Epithelial cell of proximal tubule (primary cell): ENCODE data around the gene ARHGEF9. TPM values are rescaled to one million over a fixed set of nuclear protein-coding genes. Genes with fewer than 3 reads are reported as not detected.

Experiments used
- DNase-seq: peaks from one replicate; pipeline ENCODE4 v3.0.0-alpha.2; 2011; ENCODE audit warnings: low read depth
- H3K4me3 ChIP-seq: 2 replicates; pipeline ENCODE4 v1.5.1; 2011; ENCODE audit warnings: low read depth, mild to moderate bottlenecking, low read length
- total RNA-seq: library from RNA; depleted of rRNA; stranded (reverse); fragments of >200 nt; gene quantifications from 2 replicates; pipeline ENCODE4 v1.2.3, GENCODE V29; 2015
- TF ChIP-seq, protein P1 (sequence below): conservative IDR thresholded peaks from 2 replicates; pipeline ENCODE4 v1.5.1; 2012; ENCODE audit warnings: low read depth, mild to moderate bottlenecking, low read length

ARHGEF9 gene
- total RNA-seq, 1 donor from 2014 or later: 13.4 TPM

- no peak overlapping the region for H3K4me3 ChIP-seq
- DNase-seq: no peak
- TF ChIP-seq, protein P1, sequence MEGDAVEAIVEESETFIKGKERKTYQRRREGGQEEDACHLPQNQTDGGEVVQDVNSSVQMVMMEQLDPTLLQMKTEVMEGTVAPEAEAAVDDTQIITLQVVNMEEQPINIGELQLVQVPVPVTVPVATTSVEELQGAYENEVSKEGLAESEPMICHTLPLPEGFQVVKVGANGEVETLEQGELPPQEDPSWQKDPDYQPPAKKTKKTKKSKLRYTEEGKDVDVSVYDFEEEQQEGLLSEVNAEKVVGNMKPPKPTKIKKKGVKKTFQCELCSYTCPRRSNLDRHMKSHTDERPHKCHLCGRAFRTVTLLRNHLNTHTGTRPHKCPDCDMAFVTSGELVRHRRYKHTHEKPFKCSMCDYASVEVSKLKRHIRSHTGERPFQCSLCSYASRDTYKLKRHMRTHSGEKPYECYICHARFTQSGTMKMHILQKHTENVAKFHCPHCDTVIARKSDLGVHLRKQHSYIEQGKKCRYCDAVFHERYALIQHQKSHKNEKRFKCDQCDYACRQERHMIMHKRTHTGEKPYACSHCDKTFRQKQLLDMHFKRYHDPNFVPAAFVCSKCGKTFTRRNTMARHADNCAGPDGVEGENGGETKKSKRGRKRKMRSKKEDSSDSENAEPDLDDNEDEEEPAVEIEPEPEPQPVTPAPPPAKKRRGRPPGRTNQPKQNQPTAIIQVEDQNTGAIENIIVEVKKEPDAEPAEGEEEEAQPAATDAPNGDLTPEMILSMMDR: no peak
These were observed 111.1 kb downstream of the ARHGEF9 start for GRCh38 chrX:63673896-63674295.

DNA sequence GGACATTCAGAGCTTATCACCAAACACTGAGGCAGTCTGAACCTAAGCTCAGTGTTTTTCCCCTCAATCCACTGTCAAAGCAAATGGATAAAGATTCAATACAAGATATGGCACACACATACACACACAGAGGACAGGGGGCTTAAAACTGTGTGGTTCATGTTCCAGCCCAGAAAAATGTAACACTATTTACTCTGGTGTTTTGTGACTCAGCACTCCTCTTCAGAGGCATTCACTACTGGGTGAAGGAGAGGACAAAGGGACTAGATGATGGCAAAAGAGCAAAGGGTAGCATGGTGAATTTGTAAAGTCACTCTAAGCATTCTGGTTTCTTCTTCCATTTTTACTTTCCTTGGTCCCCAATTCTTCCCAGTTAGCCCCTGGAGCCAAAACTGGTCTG, 120.3 kb downstream of the ARHGEF9 start:
- DNase-seq: no peak
- TF ChIP-seq, protein P1: no peak
- H3K4me3 ChIP-seq: no peak overlapping the region

DNA sequence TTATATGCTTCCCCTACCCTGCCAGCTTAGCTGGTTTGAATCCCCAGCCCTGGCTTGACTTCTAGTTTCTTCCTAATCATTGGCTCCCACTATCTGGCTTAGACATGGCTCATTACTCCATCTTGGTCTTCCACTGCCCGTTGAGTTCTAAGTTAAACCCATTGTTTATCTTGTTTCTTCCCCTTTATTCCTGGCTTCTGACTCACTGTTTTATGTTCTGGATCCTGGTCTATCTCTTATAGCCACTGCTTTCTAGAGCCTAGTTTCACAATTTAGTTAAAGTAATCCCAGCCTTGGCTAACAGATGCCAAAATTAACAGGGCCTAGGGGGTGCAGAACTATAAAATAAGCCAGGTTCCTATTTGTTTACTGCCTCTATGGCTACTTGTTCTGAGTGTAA, 120.9 kb downstream of the ARHGEF9 start:
- no peak for DNase-seq
- no peak overlapping the region for H3K4me3 ChIP-seq
- TF ChIP-seq, protein P1: no peak

- TF ChIP-seq, protein P1: no peak
- no peak overlapping the region for H3K4me3 ChIP-seq
- DNase-seq: no peak
These were observed 123.3 kb downstream of the ARHGEF9 start for GRCh38 chrX:63661676-63662075.

DNA sequence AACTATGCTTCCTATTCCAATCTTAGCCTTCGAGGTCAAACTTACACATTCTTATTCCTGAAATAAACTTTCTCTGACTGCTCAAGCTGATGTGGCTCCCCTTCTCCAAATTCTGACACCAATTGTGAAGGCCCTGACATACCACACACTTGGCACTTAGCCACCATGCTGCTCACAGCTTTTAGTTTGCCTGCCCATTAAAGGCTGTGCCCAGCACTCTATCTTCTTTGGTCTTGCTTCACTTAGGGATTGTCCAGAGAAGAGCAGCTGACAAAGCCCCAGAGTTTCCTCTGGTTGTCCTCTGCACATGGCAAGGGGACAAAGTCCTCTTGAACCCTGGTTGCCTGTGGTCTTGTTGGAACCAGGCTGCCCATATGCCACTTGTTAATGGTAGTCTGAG, 126.1 kb downstream of the ARHGEF9 start:
- no peak for DNase-seq
- no peak overlapping the region for H3K4me3 ChIP-seq
- TF ChIP-seq, protein P1: no peak

DNA sequence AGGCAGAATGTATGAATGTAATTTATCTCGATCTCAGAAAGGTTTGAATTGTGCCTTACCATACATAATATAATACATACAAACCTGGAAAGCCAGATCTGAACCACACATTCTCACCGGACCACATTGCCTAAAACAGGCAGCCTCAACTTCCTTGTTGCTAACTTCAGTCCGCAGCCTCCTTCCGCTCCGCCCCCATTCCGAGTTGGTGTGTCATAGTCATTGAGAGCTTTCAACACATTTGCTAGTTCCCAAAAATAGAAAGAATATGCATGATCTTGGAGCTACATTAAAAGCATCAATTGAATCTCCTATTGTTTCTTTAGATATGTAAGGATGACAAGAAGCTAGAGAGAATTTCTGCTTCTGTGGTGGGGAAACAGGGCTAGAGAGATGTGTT, 127.2 kb downstream of the ARHGEF9 start:
- TF ChIP-seq, protein P1: no peak
- H3K4me3 ChIP-seq: no peak overlapping the region
- no peak for DNase-seq

DNA sequence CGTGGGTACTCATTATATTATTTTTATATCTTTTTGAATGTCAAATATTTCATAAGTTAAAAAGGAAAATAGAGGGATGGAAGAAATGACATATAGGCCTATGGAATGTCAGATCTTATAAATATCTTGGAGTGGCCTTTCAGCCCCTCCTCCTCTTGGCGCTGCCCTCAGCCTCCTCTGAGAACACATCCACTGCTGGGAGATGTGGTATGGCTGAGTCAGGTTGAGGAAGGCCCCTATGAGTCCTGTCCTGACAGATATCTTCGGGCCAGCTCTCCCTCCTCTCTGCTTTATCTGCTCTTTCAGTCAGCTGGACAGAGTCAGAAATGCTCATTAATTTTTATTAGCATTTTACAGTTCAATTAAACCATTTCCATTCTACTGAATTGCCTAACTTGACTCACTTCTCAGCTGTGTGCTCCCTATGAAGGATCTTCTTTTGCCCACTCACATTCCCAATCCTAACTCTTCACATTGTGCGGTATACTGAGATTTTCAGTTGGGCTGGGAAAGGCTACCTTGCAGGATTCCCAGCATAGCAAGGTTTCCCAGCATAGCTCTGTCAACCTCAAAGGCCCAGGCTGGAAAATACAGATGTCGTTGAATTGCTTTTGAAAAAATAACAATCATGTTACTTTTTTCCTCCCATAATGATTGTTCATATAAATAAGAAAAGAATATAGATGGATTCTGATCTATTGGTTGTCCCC, 128.0 kb downstream of the ARHGEF9 start:
- TF ChIP-seq, protein P1: no peak
- DNase-seq: no peak
- H3K4me3 ChIP-seq: no peak overlapping the region
